HEK293 (cell line): ENCODE results near the gene TRAF4.

Source experiments
- PRDM10 ChIP-seq: fragments of 450-650 bp; formaldehyde crosslinking; IDR thresholded peaks from 2 replicates; pipeline ENCODE4 v1.5.1; 2016; ENCODE audit warnings: missing biosample characterization, missing genetic modification characterization
- REST ChIP-seq: fragments of 450-650 bp; formaldehyde crosslinking; IDR thresholded peaks from 2 replicates; pipeline ENCODE4 v1.5.1; 2016; ENCODE audit warnings: missing biosample characterization, missing genetic modification characterization
- SP2 ChIP-seq: fragments of 450-650 bp; formaldehyde crosslinking; IDR thresholded peaks from 2 replicates; pipeline ENCODE4 v1.5.1; 2016; ENCODE audit warnings: missing biosample characterization, missing genetic modification characterization
- ZBTB10 ChIP-seq: fragments of 450-650 bp; formaldehyde crosslinking; IDR thresholded peaks from 2 replicates; pipeline ENCODE4 v1.5.1; 2016; ENCODE audit warnings: missing biosample characterization, missing genetic modification characterization
- ZBTB44 ChIP-seq: fragments of 450-650 bp; IDR thresholded peaks from 2 replicates; pipeline ENCODE4 v1.5.1; 2018; ENCODE audit warnings: missing biosample characterization, mild to moderate bottlenecking, missing genetic modification characterization
- ZBTB8A ChIP-seq: fragments of 450-650 bp; formaldehyde crosslinking; IDR thresholded peaks from 2 replicates; pipeline ENCODE4 v1.5.1; 2016; ENCODE audit warnings: missing biosample characterization, missing genetic modification characterization
- ZFHX2 ChIP-seq: fragments of 450-650 bp; formaldehyde crosslinking; conservative IDR thresholded peaks from 2 replicates; pipeline ENCODE4 v1.5.1; 2016; ENCODE audit warnings: missing biosample characterization, missing genetic modification characterization
- ZNF146 ChIP-seq: fragments of 450-650 bp; formaldehyde crosslinking; IDR thresholded peaks from 2 replicates; pipeline ENCODE4 v1.5.1; 2016; ENCODE audit warnings: missing biosample characterization, missing genetic modification characterization
- ZNF174 ChIP-seq: fragments of 450-650 bp; formaldehyde crosslinking; IDR thresholded peaks from 2 replicates; pipeline ENCODE4 v1.5.0; 2017; ENCODE audit warnings: missing biosample characterization, mild to moderate bottlenecking, missing genetic modification characterization
- ZNF221 ChIP-seq: fragments of 450-650 bp; formaldehyde crosslinking; IDR thresholded peaks from 2 replicates; pipeline ENCODE4 v1.5.1; 2017; ENCODE audit warnings: missing biosample characterization, missing genetic modification characterization, borderline replicate concordance
- ZNF426 ChIP-seq: fragments of 450-650 bp; formaldehyde crosslinking; IDR thresholded peaks from 2 replicates; pipeline ENCODE4 v1.5.1; 2017; ENCODE audit warnings: missing biosample characterization, missing genetic modification characterization, mild to moderate bottlenecking, inconsistent platforms, moderate library complexity
- ZNF48 ChIP-seq: fragments of 450-650 bp; formaldehyde crosslinking; IDR thresholded peaks from 2 replicates; pipeline ENCODE4 v1.5.1; 2016; ENCODE audit warnings: missing biosample characterization, missing genetic modification characterization
- ZNF513 ChIP-seq: fragments of 450-650 bp; IDR thresholded peaks from 2 replicates; pipeline ENCODE4 v1.5.1; 2018; ENCODE audit warnings: missing biosample characterization, missing genetic modification characterization
- ZNF530 ChIP-seq: fragments of 450-650 bp; formaldehyde crosslinking; IDR thresholded peaks from 2 replicates; pipeline ENCODE4 v1.5.1; 2016; ENCODE audit warnings: low read depth, missing biosample characterization, missing genetic modification characterization
- ZNF560 ChIP-seq: fragments of 450-650 bp; formaldehyde crosslinking; IDR thresholded peaks from 2 replicates; pipeline ENCODE4 v1.5.1; 2017; ENCODE audit warnings: missing biosample characterization, missing genetic modification characterization, borderline replicate concordance
- ZNF621 ChIP-seq: fragments of 450-650 bp; formaldehyde crosslinking; IDR thresholded peaks from 2 replicates; pipeline ENCODE4 v1.5.1; 2017; ENCODE audit warnings: missing biosample characterization, missing genetic modification characterization
- ZNF654 ChIP-seq: fragments of 450-650 bp; formaldehyde crosslinking; IDR thresholded peaks from 2 replicates; pipeline ENCODE4 v1.5.1; 2016; ENCODE audit warnings: low read depth, missing biosample characterization, missing genetic modification characterization
- ZNF658 ChIP-seq: fragments of 450-650 bp; formaldehyde crosslinking; IDR thresholded peaks from 2 replicates; pipeline ENCODE4; 2016; ENCODE audit warnings: missing biosample characterization, missing genetic modification characterization
- ZNF660 ChIP-seq: fragments of 450-650 bp; IDR thresholded peaks from 2 replicates; pipeline ENCODE4 v1.5.1; 2018; ENCODE audit warnings: missing biosample characterization, mild to moderate bottlenecking, missing genetic modification characterization
- ZNF664 ChIP-seq: fragments of 450-650 bp; formaldehyde crosslinking; IDR thresholded peaks from 2 replicates; pipeline ENCODE4 v1.5.1; 2016; ENCODE audit warnings: missing biosample characterization, missing genetic modification characterization
- ZNF791 ChIP-seq: fragments of 450-650 bp; formaldehyde crosslinking; IDR thresholded peaks from 2 replicates; pipeline ENCODE4 v1.5.1; 2016; ENCODE audit warnings: missing biosample characterization, missing genetic modification characterization
- ZNF843 ChIP-seq: fragments of 450-650 bp; formaldehyde crosslinking; IDR thresholded peaks from 2 replicates; pipeline ENCODE4 v1.5.1; 2016; ENCODE audit warnings: missing biosample characterization, missing genetic modification characterization
- ZSCAN30 ChIP-seq: fragments of 450-650 bp; IDR thresholded peaks from 2 replicates; pipeline ENCODE4 v1.5.1; 2018; ENCODE audit warnings: missing biosample characterization, mild to moderate bottlenecking, missing genetic modification characterization, moderate library complexity
- ZSCAN4 ChIP-seq: fragments of 450-650 bp; formaldehyde crosslinking; IDR thresholded peaks from 2 replicates; pipeline ENCODE4 v1.5.1; 2017; ENCODE audit warnings: missing biosample characterization, missing genetic modification characterization

TRAF4 gene

GRCh38 chr17:28710861-28711722, 32.7 kb upstream of the TRAF4 start (continued):
- TF ChIP-seq PRDM10 (tag by site-specific recombination) (peak; percentile 83), ZSCAN4 (tag by site-specific recombination) (0 out of 2 replicates have a peak, but pooled peaks have one; percentile 15), ZSCAN30 (peak; percentile 88), SP2 (tag by site-specific recombination) (peak; percentile 84), ZNF560 (tag by site-specific recombination) (no peak), ZNF791 (tag by site-specific recombination) (no peak), ZNF48 (no peak), ZNF660 (tag by site-specific recombination) (peak; percentile 83), ZNF654 (tag by site-specific recombination) (no peak), ZNF513 (tag by site-specific recombination) (peak; percentile 89), ZBTB10 (tag by site-specific recombination) (no peak), REST (tag by site-specific recombination) (no peak), ZNF146 (tag by site-specific recombination) (peak; percentile 38), ZNF221 (tag by site-specific recombination) (no peak), ZNF426 (tag by site-specific recombination) (no peak), ZNF658 (tag by site-specific recombination) (no peak), ZNF664 (tag by site-specific recombination) (no peak), ZNF530 (tag by site-specific recombination) (no peak), ZNF621 (no peak), ZFHX2 (tag by site-specific recombination) (peak; percentile 30; the same call in 1 of the 2 replicates), ZBTB44 (0 out of 2 replicates have a peak, but pooled peaks have one; percentile 41), ZBTB8A (tag by site-specific recombination) (peak; percentile 98), ZNF843 (tag by site-specific recombination) (0 out of 2 replicates have a peak, but pooled peaks have one; percentile 40), ZNF174 (tag by site-specific recombination) (no peak)
